Measurements from ENCODE around the gene CPED1.
"Not testable (repeated sequence)": the region's sequence is repeated elsewhere in the genome, so short reads cannot be mapped to it uniquely, and the experiment has no call there.

The CPED1 gene

GRCh38 chr7:121300685-121301420, 312.3 kb downstream of the CPED1 start:
- DNase-seq: no peak

GRCh38 chr7:121301446-121302213, 313.1 kb downstream of the CPED1 start:
- DNase-seq: no peak

GRCh38 chr7:121302214-121302745, 313.8 kb downstream of the CPED1 start:
- no peak for DNase-seq

GRCh38 chr7:121303422-121304101, 315.1 kb downstream of the CPED1 start:
- DNase-seq: no peak

GRCh38 chr7:121304102-121304658, 315.7 kb downstream of the CPED1 start:
- DNase-seq: no peak

- DNase-seq: no peak
Measured at GRCh38 chr7:121305109-121305508, 316.6 kb downstream of the CPED1 start.

- no peak for DNase-seq
Measured at GRCh38 chr7:121306565-121306964, 318.1 kb downstream of the CPED1 start.

- DNase-seq: no peak
Measured at GRCh38 chr7:121307021-121307574, 318.6 kb downstream of the CPED1 start.

GRCh38 chr7:121313220-121313792, 324.8 kb downstream of the CPED1 start:
- DNase-seq: no peak

GRCh38 chr7:121313793-121314676, 325.5 kb downstream of the CPED1 start:
- no peak for DNase-seq

- DNase-seq: not testable (repeated sequence)
Measured at GRCh38 chr7:121315170-121315569, 326.7 kb downstream of the CPED1 start.

GRCh38 chr7:121322460-121322859, 333.9 kb downstream of the CPED1 start:
- DNase-seq: no peak

- DNase-seq: no peak
Measured at GRCh38 chr7:121323515-121324302, 335.2 kb downstream of the CPED1 start.

GRCh38 chr7:121327671-121328070, 339.2 kb downstream of the CPED1 start:
- no peak for DNase-seq

GRCh38 chr7:121328508-121329190, 340.1 kb downstream of the CPED1 start, which contains the start of gene WNT16:
WNT16 (plus strand) TSS chr7:121329000; CDS start chr7:121329293, 293 bp downstream.
- no peak for DNase-seq

- no peak for DNase-seq
Measured at GRCh38 chr7:121329191-121330052, 340.9 kb downstream of the CPED1 start.

GRCh38 chr7:121330053-121330833, 341.7 kb downstream of the CPED1 start:
- DNase-seq: no peak

GRCh38 chr7:121331048-121331447, 342.5 kb downstream of the CPED1 start:
- no peak for DNase-seq
